AG04449 (cell line): ENCODE results near the gene TMEM40.

Experiments used
- CTCF ChIA-PET: fragments of 350-600 bp; formaldehyde crosslinking; extraction: SDS; loops from one replicate; lab custom pipeline; 2021; ENCODE audit warnings: antibody characterized with exemption; lab: Yijun Ruan, JAX
- POLR2A ChIA-PET: fragments of 400-600, 350-600 bp; formaldehyde crosslinking; extraction: SDS; loops from one replicate; lab custom pipeline; 2020; ENCODE audit warnings: antibody characterized with exemption, inconsistent platforms; lab: Yijun Ruan, JAX
- DNase-seq: peaks from one replicate; pipeline ENCODE4 v3.0.0-alpha.2; 2010; ENCODE audit warnings: low read depth, low spot score
- H3K4me3 ChIP-seq: 2 replicates; pipeline ENCODE4 v1.5.1; 2011; ENCODE audit warnings: low read depth, mild to moderate bottlenecking, control low read depth, low read length
- TF ChIP-seq, protein P1 (sequence below): IDR thresholded peaks from one replicate; pipeline ENCODE4 v1.5.1; 2011; ENCODE audit warnings: mild to moderate bottlenecking, moderate library complexity, low read length, control low read depth, inconsistent platforms; ENCODE audit not compliant: insufficient read depth; ENCODE audit errors: missing control alignments

The TMEM40 gene

DNA sequence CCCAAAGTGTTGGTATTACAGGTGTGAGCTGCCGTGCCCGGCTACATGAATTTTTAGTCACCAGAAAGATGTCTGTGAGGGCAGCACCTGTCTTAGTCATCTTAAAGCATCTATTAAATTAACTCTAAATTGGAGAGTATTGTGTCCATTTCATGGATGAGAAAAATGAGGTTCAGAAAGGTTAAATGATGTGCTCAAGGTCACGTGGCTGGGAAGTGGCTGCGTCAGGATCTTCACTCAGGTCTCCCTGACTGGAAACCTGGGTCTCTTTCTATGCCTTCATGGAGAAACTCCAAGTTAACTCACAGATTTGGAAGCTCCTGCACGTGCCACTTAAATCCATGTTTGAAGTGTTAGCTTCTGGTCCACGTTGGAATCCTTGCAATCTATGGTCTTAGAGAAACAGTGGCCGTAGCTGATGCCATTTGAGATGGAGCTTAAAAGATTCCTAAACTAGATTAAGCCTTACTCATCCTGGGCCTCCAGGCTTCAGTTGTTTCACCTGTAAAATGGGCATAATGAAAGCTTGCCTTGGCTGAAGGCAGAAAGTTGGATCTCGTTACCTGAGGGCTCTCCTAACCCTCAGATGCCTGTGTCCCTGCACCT, 5.2 kb upstream of the TMEM40 start:
- CTCF ChIA-PET = interaction anchor here (0.6 to 3.9 kb wide), 5 partner anchors 10 to 285 kb away, joined by 3 to 23 read pairs (median 3); no protein-coding TSS in a partner anchor
- TF ChIP-seq, protein P1, sequence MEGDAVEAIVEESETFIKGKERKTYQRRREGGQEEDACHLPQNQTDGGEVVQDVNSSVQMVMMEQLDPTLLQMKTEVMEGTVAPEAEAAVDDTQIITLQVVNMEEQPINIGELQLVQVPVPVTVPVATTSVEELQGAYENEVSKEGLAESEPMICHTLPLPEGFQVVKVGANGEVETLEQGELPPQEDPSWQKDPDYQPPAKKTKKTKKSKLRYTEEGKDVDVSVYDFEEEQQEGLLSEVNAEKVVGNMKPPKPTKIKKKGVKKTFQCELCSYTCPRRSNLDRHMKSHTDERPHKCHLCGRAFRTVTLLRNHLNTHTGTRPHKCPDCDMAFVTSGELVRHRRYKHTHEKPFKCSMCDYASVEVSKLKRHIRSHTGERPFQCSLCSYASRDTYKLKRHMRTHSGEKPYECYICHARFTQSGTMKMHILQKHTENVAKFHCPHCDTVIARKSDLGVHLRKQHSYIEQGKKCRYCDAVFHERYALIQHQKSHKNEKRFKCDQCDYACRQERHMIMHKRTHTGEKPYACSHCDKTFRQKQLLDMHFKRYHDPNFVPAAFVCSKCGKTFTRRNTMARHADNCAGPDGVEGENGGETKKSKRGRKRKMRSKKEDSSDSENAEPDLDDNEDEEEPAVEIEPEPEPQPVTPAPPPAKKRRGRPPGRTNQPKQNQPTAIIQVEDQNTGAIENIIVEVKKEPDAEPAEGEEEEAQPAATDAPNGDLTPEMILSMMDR = no peak
- POLR2A ChIA-PET = interaction anchor here (0.7 kb wide), 1 partner anchor 172 kb away, joined by 3 read pairs; no protein-coding TSS in a partner anchor
- H3K4me3 ChIP-seq = no peak overlapping the region
- no peak for DNase-seq

DNA sequence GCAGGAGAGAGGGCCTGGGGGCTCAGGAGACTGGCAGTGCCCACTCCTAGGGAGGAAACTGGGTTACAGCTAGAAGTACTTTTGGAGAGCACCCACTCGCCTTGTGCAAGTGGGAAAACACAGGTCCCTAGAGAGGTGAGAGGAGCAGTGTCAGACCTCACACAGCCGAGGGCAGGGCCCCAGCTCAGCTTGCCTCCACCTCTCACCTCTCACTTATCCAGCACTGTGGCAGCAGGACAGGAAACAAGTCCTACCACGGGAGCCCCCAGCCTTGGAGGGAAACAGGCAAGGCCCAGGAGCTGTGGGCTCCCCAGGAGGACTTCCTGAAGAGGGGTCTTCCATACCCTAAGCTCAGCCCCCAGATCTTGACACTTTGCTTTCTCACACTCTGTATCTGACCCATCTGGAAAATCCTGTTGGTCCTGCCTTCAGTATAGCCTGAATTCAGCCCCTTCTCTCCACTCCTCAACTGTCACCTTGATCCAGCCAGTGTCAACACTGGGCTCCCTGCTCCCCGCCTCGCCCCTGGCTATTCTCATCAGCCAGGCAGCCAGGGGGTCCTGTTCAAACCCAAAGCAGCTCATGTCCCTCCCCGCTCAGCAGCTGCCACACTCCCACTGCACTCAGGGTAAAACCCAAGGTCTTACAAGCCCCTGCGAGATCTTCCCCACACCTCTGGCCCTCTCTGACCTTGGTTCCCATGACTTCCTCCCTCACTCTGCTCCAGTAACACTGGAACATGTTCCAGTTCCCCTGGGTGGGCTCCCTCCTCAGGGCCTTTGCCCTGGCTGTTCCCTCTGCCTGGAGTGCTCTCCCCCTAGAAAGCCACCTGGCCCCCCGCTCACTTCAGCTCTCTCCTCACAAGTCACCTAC, 870 bp upstream of the TMEM40 start:
- CTCF ChIA-PET = interaction anchor here (0.9 to 1.3 kb wide), 3 partner anchors 16 to 92 kb away, joined by 3 to 5 read pairs (median 4); no protein-coding TSS in a partner anchor
- DNase-seq = no peak
- TF ChIP-seq, protein P1 = no peak
- POLR2A ChIA-PET = no interaction called here
- no peak overlapping the region for H3K4me3 ChIP-seq

DNA sequence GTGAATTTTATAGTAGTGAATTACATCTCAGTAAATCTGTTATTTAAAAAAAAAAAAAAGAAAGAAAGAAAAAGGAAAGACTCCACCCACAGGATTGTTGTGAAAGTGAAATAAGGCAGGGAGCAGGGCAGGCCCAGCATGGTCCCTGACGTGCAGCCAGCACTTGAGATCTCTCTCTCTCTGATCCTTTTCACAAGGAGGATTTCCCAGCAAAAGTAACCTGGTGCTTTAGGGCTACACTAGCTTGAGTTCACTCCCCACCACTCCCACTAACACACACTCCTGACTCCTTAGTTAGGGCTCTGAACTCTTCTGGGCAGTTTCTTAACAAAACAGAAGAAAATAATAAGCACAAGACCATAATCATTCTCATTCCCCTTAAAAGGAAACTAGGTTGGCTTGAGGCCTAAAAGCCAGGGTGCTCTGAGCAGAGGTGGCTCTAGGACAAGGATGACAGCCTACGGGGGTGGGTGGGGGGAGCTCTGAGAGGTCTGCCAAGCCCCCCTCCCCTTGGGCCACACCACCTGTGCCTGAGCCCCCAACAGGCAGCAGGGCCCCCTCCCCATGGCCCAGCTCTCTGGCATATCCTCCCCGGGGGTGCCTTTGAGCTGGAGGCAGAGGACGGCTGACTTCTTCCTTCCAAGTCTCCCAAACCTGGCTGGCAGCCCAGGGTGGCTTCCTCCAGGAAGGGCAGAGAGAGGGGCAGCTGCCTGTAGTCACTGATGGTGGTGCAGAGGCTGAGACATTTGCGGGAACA, 856 bp downstream of the TMEM40 start:
- CTCF ChIA-PET = interaction anchor here (0.9 to 1.3 kb wide), 4 partner anchors 38 to 94 kb away, joined by 3 to 5 read pairs (median 4); no protein-coding TSS in a partner anchor
- POLR2A ChIA-PET = no interaction called here
- DNase-seq = no peak
- TF ChIP-seq, protein P1 = no peak
- no peak overlapping the region for H3K4me3 ChIP-seq

DNA sequence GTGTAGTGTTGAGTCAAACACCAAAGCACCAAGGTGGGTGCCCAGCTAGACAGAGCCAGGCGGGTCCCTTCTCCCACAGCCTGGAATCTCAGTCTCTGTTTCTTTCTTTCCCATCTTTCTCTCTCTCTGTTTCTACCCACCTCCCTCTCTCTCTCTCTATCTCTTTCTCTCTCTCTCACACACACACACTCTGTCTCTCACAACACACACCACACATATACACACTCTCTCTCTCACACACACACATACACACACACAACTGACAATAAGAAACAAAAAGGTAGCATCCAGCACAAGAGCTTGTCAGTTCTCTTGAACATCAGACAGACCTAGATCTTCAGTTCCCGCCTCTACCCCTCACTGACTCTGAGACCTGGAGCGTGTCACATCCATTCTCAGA, 2.4 kb downstream of the TMEM40 start:
- no peak for DNase-seq
- ChIA-PET POLR2A (no interaction called here), CTCF (interaction anchor here (0.8 to 1.3 kb wide), 2 partner anchors 26 to 37 kb away, joined by 3 read pairs; no protein-coding TSS in a partner anchor)
- TF ChIP-seq, protein P1 = no peak
- no peak overlapping the region for H3K4me3 ChIP-seq

DNA sequence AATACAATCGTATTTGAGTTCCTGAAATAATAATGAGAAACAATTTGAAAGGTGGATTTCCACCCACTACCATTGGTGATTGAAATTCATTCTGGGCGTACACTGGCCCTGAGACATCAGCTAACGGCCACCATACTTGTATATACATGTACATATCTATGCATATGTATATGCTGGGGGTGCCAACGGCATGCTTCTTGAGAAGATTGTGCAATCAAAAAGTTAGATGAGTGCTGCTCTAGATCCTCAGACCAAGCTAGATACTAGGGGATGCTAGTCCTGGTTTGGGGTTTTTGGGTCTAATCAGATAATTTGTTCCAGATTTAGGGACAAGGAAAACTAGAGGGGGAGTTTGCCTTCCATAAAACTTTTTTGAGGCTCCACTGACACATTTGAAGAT, 2.9 kb downstream of the TMEM40 start:
- DNase-seq = no peak
- POLR2A ChIA-PET = no interaction called here
- TF ChIP-seq, protein P1 = no peak
- CTCF ChIA-PET = interaction anchor here (0.8 to 1.3 kb wide), 3 partner anchors 27 to 36 kb away, joined by 3 read pairs; no protein-coding TSS in a partner anchor
- no peak overlapping the region for H3K4me3 ChIP-seq
